GM12891 (cell line): ENCODE data around the gene RIMBP2.

Experiments
- POLR2A ChIP-seq: IDR thresholded peaks from 2 replicates; pipeline ENCODE4 v1.6.1; 2011; ENCODE audit warnings: low read depth, low read length, control low read depth
- POLR2AphosphoS5 ChIP-seq: IDR thresholded peaks from 2 replicates; pipeline ENCODE4 v1.6.1; 2011; ENCODE audit warnings: low read depth, low read length, control low read depth

DNA sequence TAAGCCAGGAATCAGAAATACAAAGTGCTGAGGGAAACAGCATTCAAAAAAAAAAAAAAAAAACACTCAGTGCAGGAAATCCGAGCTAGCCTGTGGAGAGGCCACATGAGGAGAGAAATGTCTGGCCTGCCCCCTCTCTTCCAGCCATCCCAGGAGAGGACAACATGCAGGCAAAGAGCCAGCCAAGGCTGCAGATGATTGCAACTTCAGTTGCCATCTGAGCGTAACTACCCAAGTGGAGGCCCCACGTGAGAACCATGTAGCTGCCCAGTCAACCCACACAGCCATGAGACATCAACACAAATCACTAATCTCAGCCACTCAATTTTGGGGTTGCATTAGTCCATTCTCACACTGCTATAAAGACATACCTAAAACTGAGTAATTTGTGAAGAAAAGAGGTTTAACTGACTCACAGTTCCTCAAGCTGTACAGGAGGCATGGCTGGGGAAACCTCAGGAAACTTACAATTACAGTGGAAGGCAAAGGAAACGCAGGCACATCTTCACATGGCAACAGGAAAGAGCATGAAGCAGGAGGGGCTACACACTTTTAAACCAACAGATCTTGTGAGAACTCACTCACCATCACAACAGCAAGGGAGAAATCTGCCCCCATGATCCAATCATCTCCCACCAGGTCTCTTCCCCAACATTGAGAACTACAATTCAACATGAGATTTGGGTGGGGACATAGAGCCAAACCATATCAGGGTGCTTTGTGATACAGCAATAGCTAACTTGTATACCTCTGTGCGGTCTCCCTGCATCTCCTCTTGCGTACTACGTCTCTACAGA lies 217.3 kb downstream of the RIMBP2 start:
- no peak for TF ChIP-seq POLR2AphosphoS5
- no peak for TF ChIP-seq POLR2A
